Prostate gland (tissue), 2 donors: ENCODE results near the gene THSD4. TPM values are rescaled to one million over a fixed set of nuclear protein-coding genes. Genes with fewer than 3 reads are reported as not detected.

Experiments used
- DNase-seq: peaks from one replicate; pipeline ENCODE4 v3.0.0-alpha.2; 2019; ENCODE audit warnings: low spot score
- H3K27ac ChIP-seq, 2 donors: fragments of 200-600 bp; sonication (generic); 2 replicates each; pipeline ENCODE4 v1.5.1; 2017 to 2019
- H3K27me3 ChIP-seq: fragments of 200-600 bp; sonication (generic); replicated peaks from 2 replicates; pipeline ENCODE4 v1.5.1; 2019; ENCODE audit not compliant: insufficient read depth
- H3K36me3 ChIP-seq, 2 donors: fragments of 200-600 bp; sonication (generic); 1 replicate in 1 of 2; 2 replicates in 1 of 2; pipeline versions ENCODE4 v1.5.1 to v1.8.1; 2017 to 2019
- H3K4me1 ChIP-seq: fragments of 200-600 bp; sonication (generic); replicated peaks from 2 replicates; pipeline ENCODE4 v1.5.1; 2019
- H3K4me3 ChIP-seq, 2 donors: fragments of 200-600 bp; sonication (generic); 2 replicates each; pipeline ENCODE4 v1.5.1; 2017 to 2019
- H3K9me3 ChIP-seq: fragments of 200-600 bp; sonication (generic); 2 replicates; pipeline ENCODE4 v1.5.1; 2017
- CTCF ChIP-seq, 4 experiments: fragments of 200-600 bp in 2 of 4; fragments of 450-650 bp in 2 of 4; sonication (generic) in 2 of 4; IDR thresholded peaks; 1 replicate in 3 of 4; 2 replicates in 1 of 4; pipeline ENCODE4 v1.5.1; 2016 to 2019; ENCODE audit warnings: antibody characterized with exemption in 4 of 4, mild to moderate bottlenecking in 2 of 4, moderate library complexity in 2 of 4
- POLR2A ChIP-seq: fragments of 450-650 bp; IDR thresholded peaks from one replicate; pipeline ENCODE4 v1.6.1; 2016; ENCODE audit warnings: antibody characterized with exemption, mild to moderate bottlenecking
- POLR2AphosphoS5 ChIP-seq: sonication (generic); formaldehyde crosslinking; IDR thresholded peaks from one replicate; pipeline ENCODE4 v1.6.1; 2017; ENCODE audit warnings: antibody characterized with exemption
- WGBS: methylation state at CpG from one replicate; pipeline ENCODE4 v1.1.5; 2018; 5-methylcytosine and 5-hydroxymethylcytosine counted together
- intact Hi-C: fragments of 100-400 bp; cut with DNase I; formaldehyde crosslinking; loops from one replicate; pipeline ENCODE4 v1.14.2; 2022
- total RNA-seq, 2 donors: library from RNA; depleted of rRNA; stranded (reverse); fragments of >200 nt; gene quantifications; one replicate each; pipeline ENCODE4 v1.1.0, GENCODE V29; 2016

Gene THSD4
- total RNA-seq, 2 donors from 2014 or later: 84.1 to 223 TPM

GRCh38 chr15:71547011-71547410 lies 431.7 kb downstream of the THSD4 start:
- DNase-seq: peak; percentile 75
- Histone ChIP-seq H3K27ac (peak overlapping the region; percentile 69 to 71), H3K36me3 (no peaks in the 10 kb centered on the region), H3K27me3 (no peaks in the 10 kb centered on the region), H3K4me3 (peak overlapping the region; percentile 20 to 27), H3K4me1 (no peaks in the 10 kb centered on the region), H3K9me3 (no peaks in the 10 kb centered on the region)
- intact Hi-C loops: no loop called here
- TF ChIP-seq POLR2AphosphoS5: peak; percentile 83
- no peak for TF ChIP-seq CTCF (IDR thresholded peaks at IDR 0.05)
- WGBS: 13% methylated on average over 12 of the region's 12 CpGs

DNA sequence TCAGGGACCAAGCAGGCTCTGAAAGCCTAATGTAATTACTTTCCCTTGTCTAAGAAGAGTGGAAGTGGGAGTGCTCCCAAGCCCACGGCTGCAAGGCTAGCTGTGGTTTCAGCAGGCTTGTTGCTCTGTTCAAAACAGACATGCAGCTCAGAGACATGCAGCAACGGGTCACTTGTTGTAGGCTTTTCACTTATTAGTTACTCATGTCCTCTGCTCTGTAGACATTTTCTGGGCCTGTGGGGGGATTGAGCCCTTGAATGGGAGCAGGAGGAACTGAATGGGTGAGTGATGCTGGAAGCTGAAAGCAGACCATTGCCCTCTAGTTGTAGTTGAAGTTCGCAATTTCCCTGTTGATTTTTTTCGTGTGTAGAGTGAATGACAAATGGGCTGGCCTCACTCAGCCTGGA lies 433.1 kb downstream of the THSD4 start:
- no peaks in the 10 kb centered on the region for H3K36me3 ChIP-seq
- H3K4me3 ChIP-seq: peak overlapping the region; percentile 20 to 27
- H3K27me3 ChIP-seq: no peaks in the 10 kb centered on the region
- 25% methylated on average over 4 of the region's 4 CpGs for WGBS
- H3K4me1 ChIP-seq: no peaks in the 10 kb centered on the region
- no peak for TF ChIP-seq POLR2AphosphoS5
- peak in 1 of 4 experiments; percentile 10 for TF ChIP-seq CTCF (IDR thresholded peaks at IDR 0.05)
- no peak for DNase-seq
- H3K27ac ChIP-seq: peak overlapping the region; percentile 69 to 71
- no peaks in the 10 kb centered on the region for H3K9me3 ChIP-seq
- intact Hi-C loops: no loop called here

GRCh38 chr15:71549091-71549490 lies 433.8 kb downstream of the THSD4 start:
- TF ChIP-seq POLR2AphosphoS5 (no peak), CTCF (IDR thresholded peaks at IDR 0.05) (no peak), POLR2A (no peak)
- peak overlapping the region; percentile 69 to 71 for H3K27ac ChIP-seq
- H3K4me3 ChIP-seq: peak overlapping the region; percentile 20 to 27
- 22% methylated on average over 5 of the region's 5 CpGs for WGBS
- H3K4me1 ChIP-seq: no peaks in the 10 kb centered on the region
- no peaks in the 10 kb centered on the region for H3K27me3 ChIP-seq
- DNase-seq: no peak
- no peaks in the 10 kb centered on the region for H3K36me3 ChIP-seq
- H3K9me3 ChIP-seq: no peaks in the 10 kb centered on the region
- intact Hi-C loops: no loop called here

DNA sequence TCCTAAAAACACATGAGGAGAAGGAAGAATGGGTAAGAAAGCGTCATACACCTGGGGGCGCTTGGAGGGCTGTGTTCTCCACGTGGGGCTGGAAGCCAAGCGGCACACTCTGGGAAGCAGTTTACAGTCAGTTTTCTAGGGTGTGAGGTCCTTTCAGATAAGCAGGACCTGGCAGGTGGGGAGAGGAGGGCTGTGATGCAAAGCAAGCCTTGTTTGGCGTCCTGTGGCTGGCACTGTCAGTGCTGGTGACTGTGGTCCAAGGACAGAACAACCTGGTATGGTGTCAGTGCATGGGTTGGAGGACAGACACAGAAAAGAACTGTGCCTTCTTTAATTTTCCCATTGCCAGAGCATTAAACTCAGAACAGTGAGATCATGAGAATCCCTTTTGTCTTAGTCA lies 434.4 kb downstream of the THSD4 start:
- Histone ChIP-seq H3K9me3 (no peaks in the 10 kb centered on the region), H3K4me3 (peak overlapping the region; percentile 20 to 27), H3K4me1 (no peaks in the 10 kb centered on the region), H3K27me3 (no peaks in the 10 kb centered on the region), H3K36me3 (no peaks in the 10 kb centered on the region), H3K27ac (peak overlapping the region; percentile 69 to 71)
- TF ChIP-seq CTCF (IDR thresholded peaks at IDR 0.05): no peak
- TF ChIP-seq POLR2AphosphoS5: peak; percentile 35
- no peak for TF ChIP-seq POLR2A
- whole genome bisulfite sequencing: 26% methylated on average over 5 of the region's 5 CpGs
- intact Hi-C loops: no loop called here
- peak; percentile 53 for DNase-seq

- Histone ChIP-seq H3K4me1 (no peaks in the 10 kb centered on the region), H3K9me3 (no peaks in the 10 kb centered on the region), H3K27ac (peak overlapping the region in 1 of 2 donors; percentile 45), H3K4me3 (no peak overlapping the region), H3K27me3 (no peaks in the 10 kb centered on the region), H3K36me3 (no peaks in the 10 kb centered on the region)
- intact Hi-C loops: no loop called here
- DNase-seq: no peak
- TF ChIP-seq POLR2AphosphoS5 (no peak), CTCF (IDR thresholded peaks at IDR 0.05) (no peak), POLR2A (no peak)
- 86% methylated on average over 5 of the region's 5 CpGs for WGBS
These were observed 436.3 kb downstream of the THSD4 start for GRCh38 chr15:71551566-71551965.
